Hepatocyte (in vitro differentiated cells): ENCODE data around the gene ARHGEF9.

Experiments used
- CTCF ChIP-seq: fragments of 200-600 bp; sonication (generic); IDR thresholded peaks from 2 replicates; pipeline ENCODE4 v1.5.1; 2016; ENCODE audit warnings: antibody characterized with exemption, mild to moderate bottlenecking; ENCODE audit not compliant: poor library complexity
- EZH2 ChIP-seq: fragments of 200-600 bp; sonication (generic); IDR thresholded peaks from 2 replicates; pipeline ENCODE4 v1.6.1; 2016; ENCODE audit warnings: antibody characterized with exemption, mild to moderate bottlenecking, borderline replicate concordance
- EZH2phosphoT487 ChIP-seq: fragments of 200-600 bp; sonication (generic); IDR thresholded peaks from one replicate; pipeline ENCODE4 v1.6.1; 2018; ENCODE audit warnings: antibody characterized with exemption, mild to moderate bottlenecking, low read depth, moderate library complexity; ENCODE audit not compliant: unreplicated experiment, severe bottlenecking

- TF ChIP-seq CTCF = no peak
- TF ChIP-seq EZH2phosphoT487 = no peak
- TF ChIP-seq EZH2 = no peak
Measured at GRCh38 chrX:63747331-63747730, 37.7 kb downstream of the ARHGEF9 start.
